HEK293T (cell line): ENCODE measurements around the gene ITFG1.
A peak's percentile ranks its signal among the peaks of the same experiment; 100 is the strongest.

ENCODE experiments used
- CTCF ChIA-PET: fragments of 350-600 bp; formaldehyde crosslinking; extraction: SDS; loops from one replicate; lab custom pipeline; 2021; ENCODE audit warnings: antibody characterized with exemption, inconsistent platforms; lab: Yijun Ruan, JAX
- POLR2A ChIA-PET: fragments of 350-600 bp; formaldehyde crosslinking; extraction: SDS; loops from one replicate; lab custom pipeline; 2020; ENCODE audit warnings: antibody characterized with exemption, inconsistent platforms; lab: Yijun Ruan, JAX
- DNase-seq: peaks from one replicate; pipeline ENCODE4 v3.0.0; 2012; ENCODE audit warnings: mixed read lengths; ENCODE audit errors: extremely low spot score
- ARNT ChIP-seq: fragments of 450-650 bp; IDR thresholded peaks from 2 replicates; pipeline ENCODE4 v1.6.1; 2017; ENCODE audit warnings: mild to moderate bottlenecking
- BHLHE40 ChIP-seq: fragments of 450-650 bp; IDR thresholded peaks from 2 replicates; pipeline ENCODE4 v1.6.1; 2016; ENCODE audit warnings: mild to moderate bottlenecking, moderate library complexity, borderline replicate concordance
- CTBP1 ChIP-seq: fragments of 450-650 bp; IDR thresholded peaks from 2 replicates; pipeline ENCODE4 v1.6.1; 2016; ENCODE audit warnings: borderline replicate concordance
- ELF4 ChIP-seq: fragments of 450-650 bp; IDR thresholded peaks from 2 replicates; pipeline ENCODE4 v1.6.1; 2017; ENCODE audit warnings: antibody characterized with exemption
- FOXA1 ChIP-seq: fragments of 450-650 bp; IDR thresholded peaks from 2 replicates; pipeline ENCODE4 v1.6.1; 2016; ENCODE audit warnings: mild to moderate bottlenecking
- FOXK2 ChIP-seq: fragments of 450-650 bp; IDR thresholded peaks from 2 replicates; pipeline ENCODE4 v1.6.1; 2016; ENCODE audit warnings: mild to moderate bottlenecking
- FOXM1 ChIP-seq: fragments of 450-650 bp; IDR thresholded peaks from 2 replicates; pipeline ENCODE4 v1.6.1; 2017; ENCODE audit warnings: mild to moderate bottlenecking, borderline replicate concordance
- HDGF ChIP-seq: fragments of 450-650 bp; IDR thresholded peaks from 2 replicates; pipeline ENCODE4 v1.6.1; 2017; ENCODE audit warnings: antibody characterized with exemption, borderline replicate concordance
- L3MBTL2 ChIP-seq: fragments of 450-650 bp; conservative IDR thresholded peaks from 2 replicates; pipeline ENCODE4 v1.6.1; 2016; ENCODE audit warnings: mild to moderate bottlenecking
- LEF1 ChIP-seq: fragments of 450-650 bp; IDR thresholded peaks from 2 replicates; pipeline ENCODE4 v1.6.1; 2017; ENCODE audit warnings: mild to moderate bottlenecking, borderline replicate concordance
- NFRKB ChIP-seq: fragments of 450-650 bp; IDR thresholded peaks from 2 replicates; pipeline ENCODE4 v1.6.1; 2016; ENCODE audit warnings: mild to moderate bottlenecking, moderate library complexity
- PKNOX1 ChIP-seq: fragments of 450-650 bp; IDR thresholded peaks from 2 replicates; pipeline ENCODE4 v1.6.1; 2016
- SP1 ChIP-seq: fragments of 450-650 bp; IDR thresholded peaks from 2 replicates; pipeline ENCODE4 v1.6.1; 2017
- SUZ12 ChIP-seq: fragments of 450-650 bp; IDR thresholded peaks from 2 replicates; pipeline ENCODE4 v1.6.1; 2016; ENCODE audit warnings: mild to moderate bottlenecking
- TARDBP ChIP-seq: fragments of 450-650 bp; IDR thresholded peaks from 2 replicates; pipeline ENCODE4 v1.6.1; 2016
- ZNF384 ChIP-seq: fragments of 450-650 bp; IDR thresholded peaks from 2 replicates; pipeline ENCODE4 v1.6.1; 2016

The ITFG1 gene

GRCh38 chr16:47424846-47425245, 36.0 kb downstream of the ITFG1 start:
- POLR2A ChIA-PET: no interaction called here
- TF ChIP-seq TARDBP (no peak), HDGF (no peak), CTBP1 (no peak), NFRKB (no peak), ELF4 (no peak), BHLHE40 (no peak), SUZ12 (no peak), L3MBTL2 (no peak), LEF1 (no peak), FOXA1 (no peak), SP1 (no peak), ZNF384 (no peak)
- CTCF ChIA-PET: no interaction called here
- no peak for DNase-seq

GRCh38 chr16:47416869-47417268, 44.0 kb downstream of the ITFG1 start:
- no peak for TF ChIP-seq FOXA1
- TF ChIP-seq L3MBTL2: no peak
- TF ChIP-seq LEF1: no peak
- no peak for TF ChIP-seq PKNOX1
- no peak for TF ChIP-seq SP1
- no peak for TF ChIP-seq TARDBP
- TF ChIP-seq CTBP1: no peak
- TF ChIP-seq NFRKB: no peak
- no peak for TF ChIP-seq ARNT
- TF ChIP-seq BHLHE40: no peak
- no peak for TF ChIP-seq ZNF384
- no peak for TF ChIP-seq FOXK2
- TF ChIP-seq HDGF: no peak
- no peak for TF ChIP-seq ELF4
- no peak for TF ChIP-seq FOXM1
- TF ChIP-seq SUZ12: no peak
- ChIA-PET CTCF (no interaction called here), POLR2A (no interaction called here)
- DNase-seq: no peak

- no peak for TF ChIP-seq FOXK2
- no peak for TF ChIP-seq BHLHE40
- TF ChIP-seq ARNT: no peak
- no peak for TF ChIP-seq L3MBTL2
- TF ChIP-seq PKNOX1: no peak
- no peak for TF ChIP-seq SUZ12
- TF ChIP-seq FOXM1: no peak
- no peak for TF ChIP-seq FOXA1
- TF ChIP-seq TARDBP: no peak
- no peak for TF ChIP-seq LEF1
- TF ChIP-seq HDGF: no peak
- no peak for TF ChIP-seq ZNF384
- no peak for TF ChIP-seq SP1
- TF ChIP-seq ELF4: no peak
- no peak for TF ChIP-seq NFRKB
- no peak for TF ChIP-seq CTBP1
- DNase-seq: no peak
- ChIA-PET CTCF (no interaction called here), POLR2A (no interaction called here)
These were observed 47.8 kb downstream of the ITFG1 start for GRCh38 chr16:47413041-47413440.

GRCh38 chr16:47408491-47408890, 52.4 kb downstream of the ITFG1 start:
- DNase-seq: no peak
- ChIA-PET POLR2A (no interaction called here), CTCF (no interaction called here)
- no peak for TF ChIP-seq FOXK2
- no peak for TF ChIP-seq TARDBP
- TF ChIP-seq PKNOX1: peak; percentile 46; the same call in 1 of the 2 replicates
- no peak for TF ChIP-seq BHLHE40
- TF ChIP-seq FOXA1: no peak
- TF ChIP-seq LEF1: no peak

- no peak for DNase-seq
- POLR2A ChIA-PET: no interaction called here
- TF ChIP-seq SP1 (no peak), ARNT (no peak)
- CTCF ChIA-PET: no interaction called here
These were observed 64.9 kb downstream of the ITFG1 start for GRCh38 chr16:47395733-47396498.

- CTCF ChIA-PET: no interaction called here
- DNase-seq: no peak
- POLR2A ChIA-PET: no interaction called here
- TF ChIP-seq FOXM1 (no peak), ARNT (no peak), HDGF (no peak), NFRKB (no peak), L3MBTL2 (no peak), LEF1 (no peak), CTBP1 (no peak), FOXK2 (no peak), ELF4 (no peak), FOXA1 (no peak)
These were observed 68.8 kb downstream of the ITFG1 start for GRCh38 chr16:47392081-47392480.
